Measurements from ENCODE around the gene EYS.

- TF ChIP-seq CTCF (IDR thresholded peaks at IDR 0.05) (no peak), POLR2A (IDR thresholded peaks at IDR 0.05; ENCODE audit: low read depth) (no peak), EP300 (IDR thresholded peaks at IDR 0.05) (no peak)
These were observed 1126.7 kb downstream of the EYS start for GRCh38 chr6:64580346-64580745.
